B cell (primary cell): ENCODE results near the gene ANO2. TPM values are rescaled to one million over a fixed set of nuclear protein-coding genes. Genes with fewer than 3 reads are reported as not detected.

Experiments used
- ATAC-seq: fragments of 200-7000 bp; cut with Tn5 transposase; one replicate; pipeline ENCODE4 v1.10.0; 2021; ENCODE audit warnings: low read depth, mild to moderate bottlenecking, moderate number of reproducible peaks, moderate library complexity
- CTCF ChIA-PET: fragments of 350-600 bp; sonication (Branson Sonifier 250); formaldehyde crosslinking; loops from one replicate; lab custom pipeline; 2021; ENCODE audit warnings: antibody characterized with exemption, inconsistent platforms; lab: Charles Lee
- POLR2A ChIA-PET: fragments of 350-600 bp; sonication (Branson Sonifier 250); formaldehyde crosslinking; loops from one replicate; lab custom pipeline; 2021; ENCODE audit warnings: antibody characterized with exemption; lab: Charles Lee
- DNase-seq: peaks from one replicate; pipeline ENCODE4 v3.0.0; 2013
- H2AFZ ChIP-seq: 2 replicates; pipeline ENCODE4 v1.6.1; 2012; ENCODE audit warnings: mild to moderate bottlenecking, low read depth, low read length; ENCODE audit not compliant: insufficient read depth, poor library complexity, severe bottlenecking
- H3K27ac ChIP-seq, 2 donors: 1 replicate in 1 of 2; 2 replicates in 1 of 2; pipeline ENCODE4 v1.5.1; 2012 to 2013; ENCODE audit warnings: low read length in 2 of 2, mild to moderate bottlenecking in 2 of 2, moderate library complexity in 1 of 2
- H3K27me3 ChIP-seq, 4 experiments: fragments of 200-600 bp in 1 of 4; sonication (generic) in 1 of 4; replicated peaks in 1 of 4; 1 replicate in 2 of 4; 2 replicates in 2 of 4; pipeline versions ENCODE4 v1.6.1 to v1.7.0; 2013 to 2016; ENCODE audit warnings: low read length in 3 of 4, mild to moderate bottlenecking in 2 of 4, mixed read lengths in 1 of 4, moderate library complexity in 1 of 4; ENCODE audit not compliant: insufficient read depth in 4 of 4, control insufficient read depth in 3 of 4; ENCODE audit errors: control extremely low read depth in 1 of 4
- H3K36me3 ChIP-seq, 2 experiments: replicated peaks in 1 of 2; 1 replicate in 1 of 2; 2 replicates in 1 of 2; pipeline versions ENCODE4 v1.6.1 to v1.7.1; 2013; ENCODE audit warnings: low read length in 1 of 2; ENCODE audit not compliant: insufficient read depth in 2 of 2, control insufficient read depth in 1 of 2; ENCODE audit errors: control extremely low read depth in 1 of 2, extremely low read depth in 1 of 2
- H3K4me1 ChIP-seq, 2 donors: fragments of 200-600 bp in 1 of 2; sonication (generic) in 1 of 2; 1 replicate in 1 of 2; 2 replicates in 1 of 2; pipeline versions ENCODE4 v1.5.1 to v1.6.1; 2013 to 2017; ENCODE audit warnings: low read length in 2 of 2; ENCODE audit not compliant: control insufficient read depth in 2 of 2, insufficient read depth in 2 of 2
- H3K4me2 ChIP-seq: replicated peaks from 2 replicates; pipeline ENCODE3; 2012; ENCODE audit warnings: mild to moderate bottlenecking, low read depth, low read length; ENCODE audit not compliant: poor library complexity, severe bottlenecking
- H3K4me3 ChIP-seq, 5 experiments: fragments of 200-600 bp in 1 of 5; sonication (generic) in 1 of 5; 1 replicate in 3 of 5; 2 replicates in 2 of 5; pipeline versions ENCODE4 v1.5.1 to v1.7.0; 2011 to 2016; ENCODE audit warnings: low read length in 4 of 5, mild to moderate bottlenecking in 4 of 5, low read depth in 2 of 5, control low read depth in 1 of 5, moderate library complexity in 1 of 5; ENCODE audit not compliant: insufficient read depth in 1 of 5; ENCODE audit errors: control extremely low read depth in 1 of 5, extremely low read depth in 1 of 5
- H3K79me2 ChIP-seq: fragments of 200-600 bp; sonication (generic); one replicate; pipeline ENCODE4 v1.6.0; 2016; ENCODE audit warnings: low read length; ENCODE audit not compliant: control insufficient read depth, insufficient read depth
- H3K9ac ChIP-seq: fragments of 200-600 bp; sonication (generic); 2 replicates; pipeline ENCODE4 v1.6.1; 2017; ENCODE audit warnings: mild to moderate bottlenecking, low read length, moderate library complexity
- H3K9me3 ChIP-seq, 3 donors: one replicate each; pipeline versions ENCODE4 v1.6.1 to v1.7.1; 2013; ENCODE audit warnings: low read length in 2 of 3; ENCODE audit not compliant: control insufficient read depth in 2 of 3, insufficient read depth in 1 of 3; ENCODE audit errors: control extremely low read depth in 1 of 3
- H4K20me1 ChIP-seq: 2 replicates; pipeline ENCODE4 v1.6.0; 2012; ENCODE audit warnings: mild to moderate bottlenecking, low read length; ENCODE audit not compliant: insufficient read depth, control insufficient read depth, poor library complexity, severe bottlenecking
- H3K27ac Mint-ChIP-seq: one replicate; pipeline ENCODE4 v1.8.0; 2021; ENCODE audit warnings: mixed read lengths
- H3K27me3 Mint-ChIP-seq: one replicate; pipeline ENCODE4 v1.8.0; 2021; ENCODE audit warnings: mixed read lengths
- H3K4me1 Mint-ChIP-seq: one replicate; pipeline ENCODE4 v1.8.0; 2021; ENCODE audit warnings: mixed read lengths
- H3K4me3 Mint-ChIP-seq: one replicate; pipeline ENCODE4 v1.8.0; 2021; ENCODE audit warnings: mixed read lengths
- H3K9me3 Mint-ChIP-seq: one replicate; pipeline ENCODE4 v1.8.0; 2022; ENCODE audit warnings: mixed read lengths; ENCODE audit not compliant: insufficient read depth
- CTCF ChIP-seq: fragments of 200-600 bp; IDR thresholded peaks from one replicate; pipeline ENCODE4 v1.8.0; 2022; ENCODE audit warnings: antibody characterized with exemption, mild to moderate bottlenecking
- EZH2 ChIP-seq: IDR thresholded peaks from 2 replicates; pipeline ENCODE4 v1.6.1; 2012; ENCODE audit warnings: borderline replicate concordance, low read depth, mild to moderate bottlenecking, moderate library complexity, low read length; ENCODE audit not compliant: insufficient read depth, poor library complexity, severe bottlenecking
- WGBS: methylation state at CpG from one replicate; pipeline ENCODE4 v1.1.5; 2013; ENCODE audit warnings: missing lambda C conversion rate; ENCODE audit not compliant: insufficient coverage; 5-methylcytosine and 5-hydroxymethylcytosine counted together
- intact Hi-C: fragments of 100-400 bp; cut with micrococcal nuclease; formaldehyde crosslinking; loops from one replicate; pipeline ENCODE4 v1.10.0; 2022
- polyA plus RNA-seq: library from polyadenylated mRNA; depleted of rRNA; stranded (reverse); fragments of >200 nt; gene quantifications from 2 replicates; pipeline ENCODE4 v1.2.3, GENCODE V29; 2012
- total RNA-seq, 2 donors: library from RNA; stranded (reverse); fragments of 120-200 nt in 1 of 2; gene quantifications; 1 replicate in 1 of 2; 2 replicates in 1 of 2; pipeline versions ENCODE4 v1.2.3 to v1.2.4, GENCODE V29; 2013 to 2022

The ANO2 gene
- total and polyA plus RNA-seq, 2 donors (not counting 1 experiment from before 2014, with no cell fraction given) = not detected

GRCh38 chr12:5972387-5972786, 27.3 kb upstream of the ANO2 start:
- ATAC-seq = no peak
- Histone ChIP-seq H3K4me3 (no peak overlapping the region), H3K36me3 (no peaks in the 10 kb centered on the region), H3K27me3 (peaks cover 0 to 13% (median 0%) of the 10 kb centered on the region in 4 experiments), H3K79me2 (no peaks in the 10 kb centered on the region), H3K4me1 (no peaks in the 10 kb centered on the region), H3K27ac (no peak overlapping the region), H2AFZ (no peak overlapping the region), H4K20me1 (no peaks in the 10 kb centered on the region), H3K9ac (no peak overlapping the region), H3K4me2 (no peak overlapping the region), H3K9me3 (no peaks in the 10 kb centered on the region)
- no peak overlapping the region for H3K27ac Mint-ChIP-seq
- no peaks in the 10 kb centered on the region for H3K4me1 Mint-ChIP-seq
- POLR2A ChIA-PET = no interaction called here
- no peak for DNase-seq
- TF ChIP-seq EZH2 (no peak), CTCF (no peak)
- H3K4me3 Mint-ChIP-seq = no peak overlapping the region
- no peaks in the 10 kb centered on the region for H3K9me3 Mint-ChIP-seq
- CTCF ChIA-PET = interaction anchor here (1.0 kb wide), 1 partner anchor 70 kb away, joined by 3 read pairs; no protein-coding TSS in a partner anchor
- peaks cover 27% of the 10 kb centered on the region for H3K27me3 Mint-ChIP-seq
- intact Hi-C loops = no loop called here
- WGBS = 76% methylated on average over 5 of the region's 8 CpGs

- Mint-ChIP-seq H3K27ac (no peak overlapping the region), H3K27me3 (peaks cover 24% of the 10 kb centered on the region)
Measured at GRCh38 chr12:5971194-5971850, 26.3 kb upstream of the ANO2 start.

More at GRCh38 chr12:5971194-5971850, 26.3 kb upstream of the ANO2 start:
- no peak overlapping the region for H3K4me3 ChIP-seq
- no peaks in the 10 kb centered on the region for H3K79me2 ChIP-seq
- no peak overlapping the region for H3K27ac ChIP-seq
- TF ChIP-seq CTCF (no peak), EZH2 (no peak)
- 86% methylated on average over 10 of the region's 10 CpGs for WGBS
- H3K4me1 ChIP-seq = no peaks in the 10 kb centered on the region
- ATAC-seq (no peak), DNase-seq (no peak)
- no peaks in the 10 kb centered on the region for H4K20me1 ChIP-seq
- ChIA-PET POLR2A (no interaction called here), CTCF (no interaction called here)
- H3K4me1 Mint-ChIP-seq = no peaks in the 10 kb centered on the region
- no peak overlapping the region for H3K4me2 ChIP-seq
- H3K36me3 ChIP-seq = no peaks in the 10 kb centered on the region
- no peak overlapping the region for H3K4me3 Mint-ChIP-seq
- H3K27me3 ChIP-seq = peaks cover 0 to 13% (median 0%) of the 10 kb centered on the region in 4 experiments
- H3K9ac ChIP-seq = no peak overlapping the region
- H2AFZ ChIP-seq = no peak overlapping the region
- H3K9me3 Mint-ChIP-seq = no peaks in the 10 kb centered on the region
- intact Hi-C loops = no loop called here
- H3K9me3 ChIP-seq = no peaks in the 10 kb centered on the region
